Endodermal cell (in vitro differentiated cells): ENCODE data around the gene PSMG4. TPM values are rescaled to one million over a fixed set of nuclear protein-coding genes. Genes with fewer than 3 reads are reported as not detected.

Experiments used
- DNase-seq: peaks from one replicate; pipeline ENCODE4 v3.0.0-alpha.2; 2017
- H3K27ac ChIP-seq: 2 replicates; pipeline ENCODE4 v1.5.1; 2013; ENCODE audit warnings: mild to moderate bottlenecking, low read depth, low read length, moderate library complexity
- H3K27me3 ChIP-seq: 2 replicates; pipeline ENCODE4 v1.6.1; 2013; ENCODE audit warnings: mild to moderate bottlenecking, low read length, moderate library complexity; ENCODE audit not compliant: insufficient read depth, control insufficient read depth, poor library complexity, severe bottlenecking
- H3K36me3 ChIP-seq: 2 replicates; pipeline ENCODE4 v1.7.0; 2013; ENCODE audit warnings: mild to moderate bottlenecking, low read length, moderate library complexity; ENCODE audit not compliant: control insufficient read depth, insufficient read depth
- H3K4me1 ChIP-seq: one replicate; pipeline ENCODE4 v1.7.0; 2013; ENCODE audit warnings: low read length; ENCODE audit not compliant: control insufficient read depth, insufficient read depth
- H3K4me3 ChIP-seq: 2 replicates; pipeline ENCODE4 v1.5.1; 2013; ENCODE audit warnings: mild to moderate bottlenecking, low read length, moderate library complexity
- H3K9ac ChIP-seq: 2 replicates; pipeline ENCODE4 v1.6.1; 2013; ENCODE audit warnings: mild to moderate bottlenecking, low read length, moderate library complexity; ENCODE audit not compliant: poor library complexity, severe bottlenecking; ENCODE audit errors: extremely low read depth
- H3K9me3 ChIP-seq: 2 replicates; pipeline ENCODE4 v1.6.1; 2013; ENCODE audit warnings: mild to moderate bottlenecking, low read length, moderate library complexity; ENCODE audit not compliant: control insufficient read depth
- H3K27ac Mint-ChIP-seq: 2 replicates; pipeline ENCODE4 v1.8.0; 2020; ENCODE audit warnings: mixed read lengths
- H3K27me3 Mint-ChIP-seq: 2 replicates; pipeline ENCODE4 v1.8.0; 2021; ENCODE audit warnings: mild to moderate bottlenecking, mixed read lengths; ENCODE audit not compliant: insufficient read depth
- H3K36me3 Mint-ChIP-seq: 2 replicates; pipeline ENCODE4 v1.8.0; 2020; ENCODE audit warnings: low read depth, mixed read lengths
- H3K4me1 Mint-ChIP-seq: 2 replicates; pipeline ENCODE4 v1.8.0; 2020; ENCODE audit warnings: mixed read lengths
- H3K4me3 Mint-ChIP-seq: 2 replicates; pipeline ENCODE4 v1.8.0; 2020; ENCODE audit warnings: mild to moderate bottlenecking, moderate library complexity, mixed read lengths
- H3K9me3 Mint-ChIP-seq: 2 replicates; pipeline ENCODE4 v1.8.0; 2020; ENCODE audit warnings: mild to moderate bottlenecking, mixed read lengths
- WGBS, 2 experiments: methylation state at CpG; one replicate each; pipeline versions ENCODE4 v1.1.5 to v1.1.7; 2013; ENCODE audit warnings: missing lambda C conversion rate in 2 of 2, mixed read lengths in 1 of 2; ENCODE audit not compliant: insufficient coverage in 1 of 2, insufficient read length in 1 of 2; 5-methylcytosine and 5-hydroxymethylcytosine counted together
- total RNA-seq, 2 donors: library from RNA; stranded (reverse); fragmentation: NEBNext Ultra II Directional in 1 of 2; extraction: Animal tissue kit (Norgen Biotek cat#: 25700) in 1 of 2; gene quantifications; 2 replicates in 1 of 2; 3 replicates in 1 of 2; pipeline ENCODE4 v1.2.1, GENCODE V29; 2021
- TF ChIP-seq, protein P1 (sequence below): fragments of 200-600 bp; sonication (generic); conservative IDR thresholded peaks from 2 replicates; pipeline ENCODE4 v1.5.0; 2021; ENCODE audit warnings: antibody characterized with exemption, mild to moderate bottlenecking

The PSMG4 gene
- total RNA-seq, 2 donors from 2014 or later, result 16.0 to 21.5 TPM

DNA sequence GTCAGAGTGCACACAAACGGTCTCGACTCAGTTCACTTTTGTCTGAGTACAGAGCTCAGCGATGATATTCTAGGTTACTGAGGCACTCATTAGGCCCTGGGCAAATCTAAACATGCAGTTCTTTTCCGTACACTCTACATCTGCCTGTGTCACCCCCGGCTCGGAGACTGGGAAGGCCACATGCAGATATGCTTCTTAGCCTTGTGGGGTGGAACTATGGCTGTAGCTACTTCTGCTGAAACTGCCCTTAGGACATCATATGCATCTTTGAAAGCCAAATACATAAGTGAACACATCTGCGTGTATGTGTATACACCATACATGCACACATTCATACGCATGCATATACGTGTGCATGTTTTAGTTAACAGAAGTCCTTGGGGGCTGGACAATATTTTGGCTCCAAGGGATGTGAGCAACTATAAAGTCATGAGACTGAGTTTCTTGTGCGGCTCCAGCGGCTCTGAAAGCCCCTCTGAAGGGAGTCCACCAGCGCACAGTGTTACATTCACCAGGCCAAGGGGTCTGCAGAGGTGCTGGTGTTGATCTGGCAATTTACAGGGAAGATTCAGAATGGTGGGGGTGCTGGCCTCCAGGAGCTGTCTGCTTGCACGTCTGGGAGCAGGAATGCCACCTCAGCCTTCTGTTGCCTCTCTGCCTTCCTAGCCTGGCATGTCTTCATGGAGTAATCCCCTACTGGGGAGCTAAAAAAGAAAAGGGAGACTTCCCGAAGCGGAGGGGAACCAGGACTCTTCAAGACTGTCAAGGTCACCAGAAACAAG is 31.6 kb downstream of the PSMG4 start:
- DNase-seq, result peak; percentile 21
- Histone ChIP-seq H3K27me3 (no peaks in the 10 kb centered on the region), H3K9me3 (no peaks in the 10 kb centered on the region), H3K27ac (no peak overlapping the region), H3K4me3 (no peak overlapping the region), H3K4me1 (no peaks in the 10 kb centered on the region), H3K36me3 (no peaks in the 10 kb centered on the region), H3K9ac (no peak overlapping the region)
- H3K27me3 Mint-ChIP-seq, result no peaks in the 10 kb centered on the region
- H3K27ac Mint-ChIP-seq, result peak overlapping the region; percentile 60
- 93 to 96% methylated on average over 13 to 15 of the region's 15 CpGs for WGBS, 2 experiments
- peaks cover 5% of the 10 kb centered on the region for H3K4me1 Mint-ChIP-seq
- no peaks in the 10 kb centered on the region for H3K9me3 Mint-ChIP-seq
- TF ChIP-seq, protein P1, sequence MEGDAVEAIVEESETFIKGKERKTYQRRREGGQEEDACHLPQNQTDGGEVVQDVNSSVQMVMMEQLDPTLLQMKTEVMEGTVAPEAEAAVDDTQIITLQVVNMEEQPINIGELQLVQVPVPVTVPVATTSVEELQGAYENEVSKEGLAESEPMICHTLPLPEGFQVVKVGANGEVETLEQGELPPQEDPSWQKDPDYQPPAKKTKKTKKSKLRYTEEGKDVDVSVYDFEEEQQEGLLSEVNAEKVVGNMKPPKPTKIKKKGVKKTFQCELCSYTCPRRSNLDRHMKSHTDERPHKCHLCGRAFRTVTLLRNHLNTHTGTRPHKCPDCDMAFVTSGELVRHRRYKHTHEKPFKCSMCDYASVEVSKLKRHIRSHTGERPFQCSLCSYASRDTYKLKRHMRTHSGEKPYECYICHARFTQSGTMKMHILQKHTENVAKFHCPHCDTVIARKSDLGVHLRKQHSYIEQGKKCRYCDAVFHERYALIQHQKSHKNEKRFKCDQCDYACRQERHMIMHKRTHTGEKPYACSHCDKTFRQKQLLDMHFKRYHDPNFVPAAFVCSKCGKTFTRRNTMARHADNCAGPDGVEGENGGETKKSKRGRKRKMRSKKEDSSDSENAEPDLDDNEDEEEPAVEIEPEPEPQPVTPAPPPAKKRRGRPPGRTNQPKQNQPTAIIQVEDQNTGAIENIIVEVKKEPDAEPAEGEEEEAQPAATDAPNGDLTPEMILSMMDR, result no peak
- no peak overlapping the region for H3K4me3 Mint-ChIP-seq
- no peaks in the 10 kb centered on the region for H3K36me3 Mint-ChIP-seq

DNA sequence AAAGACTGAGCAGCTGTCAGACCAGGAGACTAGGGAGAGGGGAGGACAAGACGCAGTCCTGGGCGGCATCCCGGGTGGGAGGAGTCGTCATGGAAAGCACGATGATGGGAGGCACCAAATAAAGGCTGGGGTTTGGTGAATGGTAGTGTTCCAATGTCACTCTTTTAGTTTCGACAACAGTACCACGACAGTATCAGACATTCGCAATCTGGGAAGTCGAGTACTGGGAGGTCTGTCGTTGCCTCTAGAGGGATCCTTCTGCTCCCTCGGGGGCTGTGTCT is 32.1 kb downstream of the PSMG4 start:
- H3K4me1 Mint-ChIP-seq, result peaks cover 10% of the 10 kb centered on the region

DNA sequence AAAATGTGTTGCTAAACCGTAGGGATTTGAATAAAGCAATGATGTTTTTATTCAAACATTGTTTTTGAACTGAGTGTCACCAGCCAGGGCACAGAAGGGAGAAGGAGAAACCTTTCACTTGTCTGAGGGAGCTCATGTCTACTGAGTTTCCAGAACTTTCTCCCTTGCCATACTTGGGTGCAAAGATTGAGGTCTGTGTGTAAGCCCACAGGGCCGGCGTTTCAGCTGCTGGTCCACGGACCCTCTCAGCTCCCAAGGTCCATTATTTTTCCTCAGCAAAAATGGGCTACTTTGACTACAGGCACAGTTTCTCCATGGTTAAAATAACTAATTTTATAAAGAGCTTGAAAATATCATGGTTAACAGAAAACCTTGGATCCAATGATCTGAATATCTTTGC is 32.6 kb downstream of the PSMG4 start:
- no peaks in the 10 kb centered on the region for H3K27me3 ChIP-seq
- no peak overlapping the region for H3K9ac ChIP-seq
- Mint-ChIP-seq H3K4me3 (no peak overlapping the region), H3K27me3 (no peaks in the 10 kb centered on the region), H3K27ac (no peak overlapping the region), H3K9me3 (no peaks in the 10 kb centered on the region), H3K4me1 (peaks cover 10% of the 10 kb centered on the region), H3K36me3 (no peaks in the 10 kb centered on the region)
- no peaks in the 10 kb centered on the region for H3K36me3 ChIP-seq
- 91 to 100% methylated on average over 1 to 4 of the region's 4 CpGs for WGBS, 2 experiments
- H3K9me3 ChIP-seq, result no peaks in the 10 kb centered on the region
- TF ChIP-seq, protein P1, result no peak
- H3K4me3 ChIP-seq, result no peak overlapping the region
- no peak for DNase-seq
- no peak overlapping the region for H3K27ac ChIP-seq
- no peaks in the 10 kb centered on the region for H3K4me1 ChIP-seq

More for the DNA sequence above, 32.1 kb downstream of the PSMG4 start:
- no peaks in the 10 kb centered on the region for H3K36me3 ChIP-seq
- H3K4me3 ChIP-seq, result no peak overlapping the region
- H3K9ac ChIP-seq, result no peak overlapping the region
- DNase-seq, result peak; percentile 35
- Mint-ChIP-seq H3K9me3 (no peaks in the 10 kb centered on the region), H3K27ac (no peak overlapping the region), H3K4me3 (no peak overlapping the region), H3K36me3 (no peaks in the 10 kb centered on the region), H3K27me3 (no peaks in the 10 kb centered on the region)
- TF ChIP-seq, protein P1, result no peak
- no peak overlapping the region for H3K27ac ChIP-seq
- H3K9me3 ChIP-seq, result no peaks in the 10 kb centered on the region
- H3K4me1 ChIP-seq, result no peaks in the 10 kb centered on the region
- 93 to 94% methylated on average over 11 of the region's 11 CpGs for WGBS, 2 experiments
- H3K27me3 ChIP-seq, result no peaks in the 10 kb centered on the region
